Measurements from ENCODE around the gene GMCL2. TPM values are rescaled to one million over a fixed set of nuclear protein-coding genes. Genes with fewer than 3 reads are reported as not detected.
A peak's percentile ranks its signal among the peaks of the same experiment; 100 is the strongest.

Gene GMCL2
- total and polyA plus RNA-seq, 4 donors, result not detected

GRCh38 chr5:178191661-178192060 lies 4.5 kb upstream of the GMCL2 start:
- DNase-seq (ENCODE audit: low spot score), result no peak
- H3K9me3 ChIP-seq (ENCODE audit: control insufficient read depth in 4 of 4, low read length in 3 of 4), result no peaks in the 10 kb centered on the region
- no peak for TF ChIP-seq YY1 (IDR thresholded peaks at IDR 0.05)
- TF ChIP-seq RAD21 (IDR thresholded peaks at IDR 0.05), result no peak
- no peak overlapping the region for H3K4me3 ChIP-seq (ENCODE audit: low read depth in 1 of 3, low read length in 3 of 3)
- H3K27ac ChIP-seq (ENCODE audit: low read depth in 1 of 2, low read length in 2 of 2), result no peak overlapping the region
- peaks cover 4 to 17% (median 6%) of the 10 kb centered on the region in 4 donors for H3K4me1 ChIP-seq (ENCODE audit: control insufficient read depth in 4 of 4, insufficient read depth in 4 of 4, low read length in 3 of 4)
- no peak overlapping the region for H3K9ac ChIP-seq (ENCODE audit: low read depth in 1 of 2, low read length in 2 of 2)
- H3K27me3 ChIP-seq (ENCODE audit: control insufficient read depth in 4 of 4, insufficient read depth in 4 of 4, low read length in 3 of 4), result no peaks in the 10 kb centered on the region
- WGBS, result 96% methylated on average over 4 of the region's 4 CpGs
- no peaks in the 10 kb centered on the region for H3K36me3 ChIP-seq (ENCODE audit: control insufficient read depth in 4 of 4, insufficient read depth in 3 of 4, low read depth in 1 of 4, low read length in 3 of 4)

- WGBS, result 31% methylated on average over 2 of the region's 2 CpGs
- H3K9ac ChIP-seq (ENCODE audit: low read depth in 1 of 2, low read length in 2 of 2), result no peak overlapping the region
These were observed 2.3 kb upstream of the GMCL2 start for GRCh38 chr5:178189433-178189832.

GRCh38 chr5:178186427-178186826 lies 744 bp downstream of the GMCL2 start:
- H3K27me3 ChIP-seq (ENCODE audit: control insufficient read depth in 4 of 4, insufficient read depth in 4 of 4, low read length in 3 of 4), result no peaks in the 10 kb centered on the region
- 84% methylated on average over 6 of the region's 6 CpGs for WGBS

More at GRCh38 chr5:178189433-178189832, 2.3 kb upstream of the GMCL2 start:
- no peak for DNase-seq (ENCODE audit: low spot score)
- Histone ChIP-seq H3K9me3 (ENCODE audit: control insufficient read depth in 4 of 4, low read length in 3 of 4) (no peaks in the 10 kb centered on the region), H3K4me1 (ENCODE audit: control insufficient read depth in 4 of 4, insufficient read depth in 4 of 4, low read length in 3 of 4) (peaks cover 0 to 9% (median 0%) of the 10 kb centered on the region in 4 donors), H3K4me3 (ENCODE audit: low read depth in 1 of 3, low read length in 3 of 3) (no peak overlapping the region), H3K27ac (ENCODE audit: low read depth in 1 of 2, low read length in 2 of 2) (no peak overlapping the region), H3K36me3 (ENCODE audit: control insufficient read depth in 4 of 4, insufficient read depth in 3 of 4, low read depth in 1 of 4, low read length in 3 of 4) (no peaks in the 10 kb centered on the region), H3K27me3 (ENCODE audit: control insufficient read depth in 4 of 4, insufficient read depth in 4 of 4, low read length in 3 of 4) (no peaks in the 10 kb centered on the region)
- TF ChIP-seq SP1 (IDR thresholded peaks at IDR 0.05) (peak; percentile 54), REST (IDR thresholded peaks at IDR 0.05) (no peak), RXRA (IDR thresholded peaks at IDR 0.05) (peak in 1 of 2 donors; percentile 58), HNF4A (conservative IDR thresholded peaks at IDR 0.05) (peak in 1 of 2 donors; percentile 24)

More at GRCh38 chr5:178186427-178186826, 744 bp downstream of the GMCL2 start:
- DNase-seq (ENCODE audit: low spot score), result no peak
- TF ChIP-seq GABPA (IDR thresholded peaks at IDR 0.05 in 1 of 2, conservative IDR thresholded peaks at IDR 0.05 in 1 of 2), result no peak
- TF ChIP-seq RXRA (IDR thresholded peaks at IDR 0.05), result no peak
- no peak for TF ChIP-seq ATF3 (IDR thresholded peaks at IDR 0.05)
- no peak for TF ChIP-seq NR2F2 (IDR thresholded peaks at IDR 0.05)
- no peak for TF ChIP-seq FOXA2 (IDR thresholded peaks at IDR 0.05)
- no peak for TF ChIP-seq REST (IDR thresholded peaks at IDR 0.05)
- no peak overlapping the region for H3K9ac ChIP-seq (ENCODE audit: low read depth in 1 of 2, low read length in 2 of 2)
- H3K36me3 ChIP-seq (ENCODE audit: control insufficient read depth in 4 of 4, insufficient read depth in 3 of 4, low read depth in 1 of 4, low read length in 3 of 4), result no peaks in the 10 kb centered on the region
- H3K27ac ChIP-seq (ENCODE audit: low read depth in 1 of 2, low read length in 2 of 2), result no peak overlapping the region
- no peaks in the 10 kb centered on the region for H3K4me1 ChIP-seq (ENCODE audit: control insufficient read depth in 4 of 4, insufficient read depth in 4 of 4, low read length in 3 of 4)
- H3K9me3 ChIP-seq (ENCODE audit: control insufficient read depth in 4 of 4, low read length in 3 of 4), result no peaks in the 10 kb centered on the region
- H3K4me3 ChIP-seq (ENCODE audit: low read depth in 1 of 3, low read length in 3 of 3), result no peak overlapping the region

Measured in liver (tissue), 9 donors.